VCaP (cell line): ENCODE measurements around the gene NCOA6.

Experiments
- H3K27ac ChIP-seq: fragments of 450-650 bp; 2 replicates; pipeline ENCODE4 v1.5.1; 2017
- TF ChIP-seq, protein P1 (sequence below): fragments of 450-650 bp; conservative IDR thresholded peaks from 2 replicates; pipeline ENCODE4 v1.5.1; 2017; ENCODE audit warnings: mild to moderate bottlenecking, moderate library complexity

The NCOA6 gene

GRCh38 chr20:34693414-34693813 lies 132.0 kb downstream of the NCOA6 start:
- H3K27ac ChIP-seq: no peak overlapping the region
- TF ChIP-seq, protein P1, sequence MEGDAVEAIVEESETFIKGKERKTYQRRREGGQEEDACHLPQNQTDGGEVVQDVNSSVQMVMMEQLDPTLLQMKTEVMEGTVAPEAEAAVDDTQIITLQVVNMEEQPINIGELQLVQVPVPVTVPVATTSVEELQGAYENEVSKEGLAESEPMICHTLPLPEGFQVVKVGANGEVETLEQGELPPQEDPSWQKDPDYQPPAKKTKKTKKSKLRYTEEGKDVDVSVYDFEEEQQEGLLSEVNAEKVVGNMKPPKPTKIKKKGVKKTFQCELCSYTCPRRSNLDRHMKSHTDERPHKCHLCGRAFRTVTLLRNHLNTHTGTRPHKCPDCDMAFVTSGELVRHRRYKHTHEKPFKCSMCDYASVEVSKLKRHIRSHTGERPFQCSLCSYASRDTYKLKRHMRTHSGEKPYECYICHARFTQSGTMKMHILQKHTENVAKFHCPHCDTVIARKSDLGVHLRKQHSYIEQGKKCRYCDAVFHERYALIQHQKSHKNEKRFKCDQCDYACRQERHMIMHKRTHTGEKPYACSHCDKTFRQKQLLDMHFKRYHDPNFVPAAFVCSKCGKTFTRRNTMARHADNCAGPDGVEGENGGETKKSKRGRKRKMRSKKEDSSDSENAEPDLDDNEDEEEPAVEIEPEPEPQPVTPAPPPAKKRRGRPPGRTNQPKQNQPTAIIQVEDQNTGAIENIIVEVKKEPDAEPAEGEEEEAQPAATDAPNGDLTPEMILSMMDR: no peak

- TF ChIP-seq, protein P1: no peak
- H3K27ac ChIP-seq: no peak overlapping the region
Measured at GRCh38 chr20:34691838-34692237, 133.6 kb downstream of the NCOA6 start.

DNA sequence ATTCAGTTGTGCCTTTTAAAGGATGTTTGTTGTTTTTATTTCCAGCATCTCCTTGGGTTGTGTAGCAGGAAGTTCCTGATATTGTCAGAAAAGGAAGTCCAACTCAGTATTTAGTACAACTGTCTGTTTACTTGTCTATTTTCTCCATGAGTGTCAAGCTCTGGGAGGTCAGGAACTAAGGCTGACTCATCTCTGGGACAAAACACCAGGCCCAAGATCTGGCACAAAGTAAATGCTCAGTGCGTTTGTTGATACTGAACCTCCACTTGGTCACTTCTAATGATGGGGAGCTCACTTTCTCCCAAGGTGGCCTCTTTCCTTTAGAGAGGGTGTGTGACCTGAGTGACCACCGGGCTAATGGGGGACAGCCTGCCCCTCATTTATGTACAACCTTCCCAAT lies 136.0 kb downstream of the NCOA6 start:
- TF ChIP-seq, protein P1: no peak
- H3K27ac ChIP-seq: no peak overlapping the region

- no peak overlapping the region for H3K27ac ChIP-seq
- TF ChIP-seq, protein P1: no peak
Measured at GRCh38 chr20:34683667-34684066, 141.8 kb downstream of the NCOA6 start.

DNA sequence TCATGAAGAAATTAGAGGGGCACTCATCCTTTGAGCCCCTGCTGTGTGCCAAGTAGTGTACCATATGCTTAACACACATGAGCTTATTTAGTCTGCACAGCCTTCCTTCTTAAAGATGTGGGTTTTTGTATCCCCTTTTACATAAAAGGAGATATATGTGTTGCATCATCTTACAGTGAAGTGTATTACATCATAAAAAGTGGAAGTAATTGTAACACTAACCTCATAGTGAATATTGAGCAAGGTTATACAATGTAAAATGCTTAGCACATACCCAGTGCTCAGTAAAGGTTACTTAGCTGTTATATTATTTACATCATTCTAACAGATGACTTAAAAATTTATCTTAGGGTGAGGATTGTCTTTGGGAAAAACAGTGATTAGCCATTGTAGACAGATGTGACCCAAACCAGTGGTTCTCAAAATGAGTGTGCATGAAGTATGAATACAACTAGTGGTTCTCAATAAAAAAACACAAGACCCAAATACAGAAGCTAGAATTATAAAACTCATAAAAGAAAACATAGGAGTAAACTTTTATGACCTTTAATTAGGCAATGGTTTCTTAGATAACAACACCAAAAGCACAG lies 144.8 kb downstream of the NCOA6 start:
- TF ChIP-seq, protein P1: no peak
- H3K27ac ChIP-seq: no peak overlapping the region

DNA sequence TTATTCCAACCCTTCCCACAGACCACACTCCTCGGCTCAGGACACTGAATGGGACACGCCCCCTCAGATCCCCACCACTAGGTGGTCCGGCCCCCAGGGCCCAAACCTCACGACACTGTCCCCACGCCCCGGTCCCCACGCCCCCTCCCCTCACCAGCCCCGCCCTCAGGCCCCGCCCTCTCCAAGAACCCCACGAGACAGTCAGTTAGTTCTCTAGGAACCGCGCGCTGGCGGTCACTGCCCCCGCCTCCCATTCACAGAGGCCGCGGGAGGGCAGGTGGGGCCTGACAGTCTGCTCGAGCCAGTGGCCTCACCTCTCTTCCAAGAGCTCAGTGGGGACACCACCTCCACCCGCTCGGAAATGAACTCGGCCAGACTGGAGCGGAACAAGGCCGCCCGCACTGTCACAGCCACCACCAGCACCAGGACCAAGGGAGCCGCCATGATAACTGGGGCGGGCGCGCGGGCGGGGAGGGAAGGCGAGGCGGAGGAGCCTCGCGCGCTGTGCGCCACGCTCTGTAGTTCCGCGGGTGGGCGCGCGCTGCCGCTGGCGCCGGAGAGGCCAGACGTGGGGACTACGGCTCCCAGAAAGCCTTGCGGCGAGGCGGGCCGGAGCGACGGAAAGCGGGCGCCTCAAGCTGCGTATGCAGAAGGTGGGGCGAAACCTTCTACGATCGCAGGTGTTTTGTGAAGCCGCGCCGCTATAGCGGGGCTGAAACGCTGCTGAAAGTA lies 148.6 kb downstream of the NCOA6 start, which contains the start of gene PIGU:
TSS of gene PIGU (minus strand) at position 451 of the 732 bp plus-strand sequence. CDS start at position 444, 7 bp downstream.
- TF ChIP-seq, protein P1: no peak
- peak within 1 kb of the TSS; percentile 81 for H3K27ac ChIP-seq

DNA sequence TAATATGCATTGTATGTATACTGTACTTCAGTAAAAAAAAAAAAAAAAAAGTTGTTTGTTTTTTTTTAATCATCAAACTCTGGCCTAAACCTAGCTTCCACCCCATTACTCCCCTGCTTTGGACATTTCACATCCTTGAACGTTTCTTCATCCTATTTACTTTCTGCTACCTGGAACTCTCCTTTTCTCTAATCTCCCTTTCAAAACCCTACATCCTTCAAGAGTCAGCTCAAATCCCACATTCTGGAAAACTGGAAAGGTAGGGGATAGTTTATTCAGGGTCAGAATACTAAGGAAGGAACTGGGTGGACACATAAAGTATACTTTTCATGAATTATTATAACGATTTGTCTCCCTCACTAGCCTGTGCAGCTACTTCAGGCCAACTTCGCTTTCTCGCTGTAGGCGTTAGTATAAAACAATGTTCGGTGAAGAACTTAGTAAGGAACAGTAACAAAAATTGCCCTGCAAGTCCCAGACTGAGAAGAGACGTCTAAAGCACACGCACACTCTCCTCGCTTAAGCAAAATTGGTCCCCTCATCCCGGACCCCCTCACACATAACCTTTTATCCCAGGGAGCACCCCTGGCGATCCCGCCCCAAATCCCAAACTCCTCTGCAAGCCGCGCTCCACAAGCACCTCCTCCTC lies 149.3 kb downstream of the NCOA6 start:
- peak overlapping the region; percentile 81 for H3K27ac ChIP-seq
- TF ChIP-seq, protein P1: no peak
